Bronchial epithelial cell (primary cell): ENCODE results near the gene FKRP. TPM values are rescaled to one million over a fixed set of nuclear protein-coding genes. Genes with fewer than 3 reads are reported as not detected.

Experiments
- DNase-seq: peaks from one replicate; pipeline ENCODE4 v3.0.0-alpha.2; 2010; ENCODE audit warnings: low read depth
- FAIRE-seq: peaks from 2 replicates; lab custom pipeline; 2011; peaks lifted over from hg19 to GRCh38; lab: Jason Lieb, UNC
- H3K27me3 ChIP-seq: 2 replicates; pipeline ENCODE4 v1.5.1; 2011; ENCODE audit warnings: low read length; ENCODE audit not compliant: control insufficient read depth, insufficient read depth
- H3K36me3 ChIP-seq: 2 replicates; pipeline ENCODE4 v1.5.1; 2011; ENCODE audit warnings: low read length; ENCODE audit not compliant: control insufficient read depth, insufficient read depth
- H3K4me3 ChIP-seq: 2 replicates; pipeline ENCODE4 v1.5.1; 2011; ENCODE audit warnings: mild to moderate bottlenecking, low read depth, low read length, control low read depth
- CTCF ChIP-seq: IDR thresholded peaks from 2 replicates; pipeline ENCODE4 v1.5.1; 2011; ENCODE audit warnings: mild to moderate bottlenecking, moderate library complexity, low read length, control low read depth, inconsistent platforms; ENCODE audit not compliant: insufficient read depth, severe bottlenecking
- total RNA-seq: library from RNA; depleted of rRNA; stranded (reverse); fragments of >200 nt; gene quantifications from 2 replicates; pipeline ENCODE4 v1.2.1, GENCODE V29; 2014

Gene FKRP
- total RNA-seq, 1 donor from 2014 or later, result 5.8 TPM

GRCh38 chr19:46806656-46807055 lies 60.8 kb downstream of the FKRP start:
- TF ChIP-seq CTCF, result no peak
- Histone ChIP-seq H3K36me3 (no peaks in the 10 kb centered on the region), H3K4me3 (no peak overlapping the region), H3K27me3 (no peaks in the 10 kb centered on the region)
- no peak for DNase-seq
- no peak for FAIRE-seq

Other genes starting within 250 kb of the FKRP start
- gene CALM3, start 144.7 kb upstream of the FKRP start, total RNA-seq, result 79.8 and 106 TPM in 2 replicates
- 0.26 TPM in 1 of 2 replicates, not detected in the other for gene PTGIR, start 121.0 kb upstream of the FKRP start, total RNA-seq
- not detected in 2 replicates for gene GNG8, start 109.9 kb upstream of the FKRP start, total RNA-seq
- under 0.01 and 0.13 TPM in 2 replicates for gene DACT3, start 84.9 kb upstream of the FKRP start, total RNA-seq
- gene PRKD2, start 28.9 kb upstream of the FKRP start, total RNA-seq, result 18.8 and 24.5 TPM in 2 replicates
- 60.3 and 90.6 TPM in 2 replicates for gene STRN4, start 393 bp downstream of the FKRP start, total RNA-seq
- gene SLC1A5, start 42.5 kb downstream of the FKRP start, total RNA-seq, result 236 and 266 TPM in 2 replicates
- gene AP2S1, start 104.8 kb downstream of the FKRP start, total RNA-seq, result 120 and 206 TPM in 2 replicates
- 24.0 and 37.1 TPM in 2 replicates for gene ARHGAP35, start 114.9 kb downstream of the FKRP start, total RNA-seq